ENCODE results near the gene GJE1.
"Not testable (repeated sequence)": the region's sequence is repeated elsewhere in the genome, so short reads cannot be mapped to it uniquely, and the experiment has no call there.

GJE1 gene, protein sequence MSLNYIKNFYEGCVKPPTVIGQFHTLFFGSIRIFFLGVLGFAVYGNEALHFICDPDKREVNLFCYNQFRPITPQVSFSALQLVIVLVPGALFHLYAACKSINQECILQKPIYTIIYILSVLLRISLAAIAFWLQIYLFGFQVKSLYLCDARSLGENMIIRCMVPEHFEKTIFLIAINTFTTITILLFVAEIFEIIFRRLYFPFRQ

DNA sequence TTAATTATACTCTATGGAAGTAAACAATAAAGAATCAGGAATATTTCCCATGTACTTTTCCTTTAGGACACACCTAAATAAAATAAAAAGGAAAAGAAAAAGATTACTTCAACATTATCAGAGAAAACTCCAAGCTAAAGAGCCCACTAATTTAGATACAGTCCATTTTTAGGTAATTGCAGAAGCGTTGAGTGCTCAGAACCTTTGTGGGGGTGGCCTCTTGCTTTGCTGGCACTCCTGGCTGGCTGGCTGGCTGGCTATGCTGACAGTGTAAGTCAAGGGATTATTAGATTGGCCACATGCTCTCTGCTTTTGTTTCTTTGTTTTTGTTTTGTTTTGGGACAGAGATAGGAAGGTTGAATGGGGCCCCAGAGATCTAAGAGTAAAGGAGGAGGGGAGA lies at the start of gene GJE1:
Gene GJE1 (plus strand): TSS at position 301 of the 400 bp plus-strand sequence. CDS start 234 bp downstream, outside the sequence.
- DNase-seq, result no peak
- intact Hi-C loops (cut with DNase I), result no loop called here

DNA sequence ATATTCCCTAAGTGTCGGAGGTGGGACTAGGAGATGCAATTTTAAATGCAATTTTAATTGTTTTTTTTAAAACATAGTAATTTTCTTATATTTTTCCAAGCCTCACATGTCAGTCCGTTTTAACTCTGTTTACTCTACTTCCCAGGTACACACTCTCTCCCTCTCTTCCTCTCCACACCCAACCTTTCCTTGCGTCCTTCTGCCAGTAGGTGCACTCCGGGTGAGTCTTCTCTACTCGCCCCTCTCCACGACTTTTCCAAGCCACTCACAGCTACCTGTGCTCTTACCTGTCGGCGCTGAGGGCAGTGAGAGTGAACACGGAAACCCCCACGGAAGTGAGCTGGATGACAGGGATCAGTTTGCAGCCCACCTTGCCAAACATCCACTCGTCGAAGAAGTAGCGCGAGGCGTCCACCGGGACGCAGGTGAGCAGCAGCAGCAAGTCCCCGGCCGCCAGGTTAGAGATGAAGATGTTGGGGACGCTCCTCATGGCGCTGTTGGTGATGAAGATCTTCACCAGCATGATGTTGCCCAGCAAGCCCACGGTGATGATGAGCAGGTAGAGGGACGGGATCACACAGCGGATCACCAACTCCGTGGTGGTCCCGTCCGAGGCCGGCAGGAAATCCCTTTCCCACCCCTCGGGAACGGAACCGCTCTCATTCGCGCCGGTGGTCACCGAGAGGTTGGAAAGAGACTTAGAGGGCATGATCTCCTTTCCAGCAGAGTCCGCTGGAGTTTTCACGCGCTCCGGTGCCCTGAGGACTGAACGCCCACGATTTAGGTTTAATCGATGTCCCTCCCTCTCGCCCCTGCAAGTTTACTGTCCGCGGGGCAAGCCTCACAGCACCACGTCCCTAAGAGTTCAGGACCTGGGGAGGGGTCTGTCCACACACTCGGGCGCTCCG lies 44.5 kb upstream of the GJE1 start:
- intact Hi-C loops (cut with DNase I), result no loop called here
- DNase-seq, result peak in 4 of 10 donors; percentile 24 to 62 (median 53)

DNA sequence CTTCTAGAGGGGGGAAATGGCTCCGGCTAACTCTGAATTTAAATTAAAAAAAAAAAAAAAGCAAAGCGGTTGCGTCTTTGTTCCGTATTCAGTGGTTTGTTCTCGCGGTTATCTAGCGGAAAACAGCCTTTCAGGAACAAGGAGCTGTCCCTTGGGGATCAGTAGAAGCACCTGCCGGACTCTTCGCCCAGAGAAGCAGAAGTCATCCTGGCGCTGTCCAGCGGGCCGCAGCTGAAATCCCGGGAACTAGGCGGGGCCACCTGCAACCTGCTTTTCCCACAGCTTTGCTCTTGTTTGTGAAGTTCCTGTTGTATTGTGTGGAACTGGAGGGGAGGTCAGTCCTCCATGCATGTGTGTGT lies 43.9 kb upstream of the GJE1 start:
- intact Hi-C loops (cut with DNase I), result no loop called here

DNA sequence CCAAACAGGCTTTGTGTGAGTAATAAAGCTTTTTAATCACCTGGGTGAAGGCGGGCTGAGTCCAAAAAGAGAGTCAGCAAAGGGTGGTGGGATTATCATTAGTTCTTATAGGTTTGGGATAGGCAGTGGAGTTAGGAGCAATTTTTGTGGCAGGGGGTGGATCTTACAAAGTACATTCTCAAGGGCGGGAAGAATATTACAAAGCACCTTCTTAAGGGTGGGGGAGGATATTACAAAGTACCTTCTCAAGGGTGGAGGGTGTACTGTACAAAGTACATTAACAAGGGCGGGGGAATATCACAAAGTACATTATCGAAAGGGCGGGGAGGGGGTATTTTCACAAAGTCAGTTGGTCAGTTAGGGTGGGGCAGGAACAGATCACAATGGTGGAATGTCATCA lies 27.9 kb upstream of the GJE1 start:
- intact Hi-C loops (cut with DNase I); DNase-seq: not testable (repeated sequence)

More for the DNA sequence above, 43.9 kb upstream of the GJE1 start:
- peak in 2 of 10 donors; percentile 35 to 69 for DNase-seq

DNA sequence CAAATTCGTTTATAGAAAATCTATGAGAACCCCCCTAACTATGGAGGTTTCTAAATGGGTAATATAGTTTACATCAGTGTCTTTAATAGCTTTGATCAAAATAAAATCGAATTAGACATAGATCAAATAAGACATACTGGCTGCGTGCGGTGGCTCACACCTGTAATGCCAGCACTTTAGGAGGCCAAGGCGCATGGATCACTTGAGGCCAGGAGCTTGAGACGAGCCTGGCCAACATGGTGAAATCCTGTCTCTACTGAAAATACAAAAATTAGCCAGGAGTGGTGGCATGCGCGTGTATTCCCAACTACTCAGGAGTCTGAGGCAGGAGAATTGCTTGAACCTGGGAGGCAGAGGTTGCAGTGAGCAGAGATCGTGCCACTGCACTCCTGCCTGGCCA lies 21.9 kb upstream of the GJE1 start:
- DNase-seq, result peak in 2 of 10 donors; percentile 27 to 79
- intact Hi-C loops (cut with DNase I), result loop anchor here (5.0 kb wide), 1 partner anchor 119 kb away; no protein-coding TSS in a partner anchor

DNA sequence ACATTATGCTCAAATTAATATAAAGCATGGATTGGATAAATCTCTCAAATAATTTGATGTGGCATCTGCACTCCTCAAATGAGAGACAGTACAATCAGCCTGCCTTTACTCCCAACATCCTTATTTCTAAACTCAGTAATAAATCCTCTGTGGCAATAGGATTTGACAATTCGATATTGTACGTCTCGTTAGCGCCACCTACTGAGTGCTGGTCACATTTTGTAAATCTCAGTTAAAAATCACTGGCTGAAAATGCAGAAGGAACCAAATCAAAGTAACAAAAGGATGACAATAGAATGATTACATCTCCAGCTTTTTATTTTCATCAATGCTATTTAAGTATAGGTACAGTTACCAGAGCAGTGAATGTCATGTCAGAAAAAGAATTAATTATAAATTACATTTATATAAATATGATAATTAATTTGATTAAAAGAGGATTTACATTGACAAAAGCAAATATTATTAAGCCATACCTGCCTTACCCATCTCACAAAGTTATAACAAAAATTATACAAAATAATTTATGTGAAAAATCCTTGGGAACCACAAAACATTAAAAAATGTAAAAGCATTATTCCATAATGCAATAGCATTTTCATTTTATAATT lies 20.2 kb upstream of the GJE1 start:
- peak in 8 of 10 donors; percentile 42 to 85 (median 71) for DNase-seq
- intact Hi-C loops (cut with DNase I), result loop anchor here (2.0 to 5.0 kb wide), 2 partner anchors 120 to 434 kb away; no protein-coding TSS in a partner anchor

DNA sequence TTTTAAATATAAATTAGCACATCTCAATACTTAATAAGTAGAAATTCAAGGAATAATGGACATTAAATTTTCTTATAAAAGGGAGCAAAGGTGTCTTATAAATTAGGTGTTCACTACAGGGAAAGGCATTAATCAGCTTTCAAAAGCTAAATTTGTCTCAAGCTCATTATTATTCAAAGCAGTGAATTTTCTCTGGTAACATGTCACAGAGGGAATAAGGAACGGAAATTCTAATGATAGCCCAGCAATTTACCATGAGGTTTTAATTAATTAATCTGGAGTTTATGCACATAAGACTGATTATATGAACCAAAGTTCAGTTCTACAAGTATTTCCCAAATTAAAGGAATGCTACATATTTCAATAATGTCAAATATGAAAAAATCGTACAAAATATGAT lies 15.4 kb upstream of the GJE1 start:
- intact Hi-C loops (cut with DNase I), result no loop called here
- no peak for DNase-seq

DNA sequence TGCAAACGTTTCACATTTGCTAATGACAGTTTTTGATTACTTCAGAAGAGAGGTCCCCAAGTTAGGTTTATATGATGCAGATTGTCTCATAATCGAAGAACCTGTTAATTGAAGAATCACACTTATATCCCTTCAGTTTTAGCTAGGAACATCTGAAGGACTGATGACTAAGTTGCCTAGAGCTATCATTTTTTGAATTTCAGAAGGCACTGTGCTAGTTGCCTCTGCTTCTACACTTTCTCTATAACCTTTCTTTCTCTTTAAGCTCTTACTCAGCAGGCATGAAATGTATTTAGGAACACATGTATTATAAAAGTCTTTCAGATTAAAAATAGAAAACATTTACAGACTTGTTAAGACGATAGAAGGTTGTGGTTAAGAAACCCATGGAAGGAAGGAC lies 14.4 kb upstream of the GJE1 start:
- no peak for DNase-seq
- intact Hi-C loops (cut with DNase I), result no loop called here

DNA sequence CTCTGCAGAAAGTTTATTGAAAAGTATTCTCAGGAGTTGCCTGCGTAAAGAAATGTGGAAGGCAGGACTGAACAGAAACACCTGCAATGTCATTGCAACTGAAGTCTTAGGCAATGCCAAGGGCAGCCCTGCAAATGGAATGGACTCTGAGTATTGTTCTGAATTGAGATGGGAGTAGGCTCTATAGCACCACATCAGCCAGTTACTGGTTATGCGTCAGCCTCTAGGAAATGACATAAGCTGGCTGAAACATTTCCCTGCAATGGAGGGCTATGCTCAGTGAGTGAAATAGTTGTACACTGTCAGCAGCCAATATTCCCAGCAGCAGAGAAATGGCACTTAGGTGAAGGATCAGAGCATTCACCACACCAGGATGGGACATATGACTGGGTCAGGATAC lies 13.8 kb upstream of the GJE1 start:
- intact Hi-C loops (cut with DNase I), result no loop called here
- DNase-seq, result no peak

DNA sequence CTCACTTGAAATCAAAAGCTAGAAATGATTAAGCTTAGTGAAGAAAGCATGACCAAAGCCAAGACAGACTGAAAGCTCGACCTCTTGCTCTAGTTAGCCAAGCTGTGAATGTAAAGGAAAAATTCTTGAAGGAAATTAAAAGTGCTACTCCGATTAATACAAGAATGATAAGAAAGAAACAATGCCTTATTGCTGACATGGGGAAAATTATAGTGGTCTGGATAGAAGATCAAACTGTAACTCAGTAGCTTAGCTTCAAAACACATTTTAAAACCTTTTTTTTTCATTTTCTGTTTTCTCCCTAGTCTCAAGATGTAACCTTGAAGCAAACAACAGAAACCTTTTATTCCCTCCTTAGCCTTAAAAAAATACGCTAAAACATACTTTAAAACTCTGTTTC lies 11.4 kb upstream of the GJE1 start:
- intact Hi-C loops (cut with DNase I), result no loop called here
- no peak for DNase-seq

DNA sequence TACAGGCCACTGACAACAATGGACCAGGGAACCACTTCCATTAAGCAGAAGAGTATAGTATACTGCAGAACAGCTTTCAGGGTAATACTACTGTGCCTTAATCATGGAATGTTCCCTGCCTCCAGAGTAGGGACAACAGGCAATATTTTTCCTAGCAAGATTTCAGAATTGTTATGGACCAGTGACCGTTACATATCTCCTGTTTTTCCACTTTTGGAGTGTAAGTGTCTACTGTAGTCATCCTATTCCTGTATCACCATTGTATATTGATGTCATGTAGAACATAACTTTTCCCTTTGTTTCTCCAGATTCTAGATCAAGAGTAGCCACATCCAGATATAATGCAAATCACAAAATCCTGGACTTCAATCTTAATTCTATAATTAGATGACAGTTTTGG lies 1.9 kb upstream of the GJE1 start:
- no peak for DNase-seq
- intact Hi-C loops (cut with DNase I), result no loop called here

DNA sequence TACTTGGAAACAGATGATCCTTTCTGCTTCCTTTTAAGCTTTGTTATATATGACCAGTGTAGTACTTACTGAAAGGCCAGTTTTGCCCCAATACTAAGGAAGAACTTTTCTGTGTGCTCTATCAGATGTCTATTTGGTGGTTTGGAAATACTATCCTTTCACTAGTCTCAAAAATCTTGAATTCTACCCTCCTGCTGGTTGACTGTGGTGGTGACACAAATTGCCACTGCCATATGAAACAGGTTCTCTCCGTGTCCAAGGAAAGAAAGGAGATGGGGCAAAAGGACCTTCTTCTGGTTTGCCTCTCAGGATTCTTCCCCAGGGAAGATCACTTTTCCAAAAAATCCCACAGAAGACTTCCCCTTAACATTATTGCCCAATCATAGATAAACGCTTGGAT lies 6.2 kb downstream of the GJE1 start:
- no peak for DNase-seq
- intact Hi-C loops (cut with DNase I), result no loop called here

DNA sequence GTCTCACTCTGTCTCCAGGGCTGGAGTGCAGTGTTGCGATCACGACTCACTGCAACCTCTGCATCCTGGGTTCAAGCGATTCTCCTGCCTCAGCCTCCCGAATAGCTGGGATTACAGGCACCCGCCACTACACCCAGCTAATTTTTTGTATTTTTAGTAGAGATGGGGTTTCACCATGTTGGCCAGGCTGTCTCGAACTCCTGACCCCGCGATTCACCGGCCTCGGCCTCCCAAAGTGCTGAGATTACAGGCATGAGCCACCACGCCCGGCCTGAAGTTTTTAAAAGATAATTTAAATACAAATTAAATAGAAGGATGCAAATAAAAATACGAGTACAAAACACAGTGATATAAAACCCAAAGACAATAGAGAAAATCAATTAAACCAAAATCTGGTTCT lies 8.8 kb downstream of the GJE1 start:
- intact Hi-C loops (cut with DNase I), result not testable (repeated sequence)
- DNase-seq, result peak in 3 of 10 donors; percentile 48 to 59 (median 55)

DNA sequence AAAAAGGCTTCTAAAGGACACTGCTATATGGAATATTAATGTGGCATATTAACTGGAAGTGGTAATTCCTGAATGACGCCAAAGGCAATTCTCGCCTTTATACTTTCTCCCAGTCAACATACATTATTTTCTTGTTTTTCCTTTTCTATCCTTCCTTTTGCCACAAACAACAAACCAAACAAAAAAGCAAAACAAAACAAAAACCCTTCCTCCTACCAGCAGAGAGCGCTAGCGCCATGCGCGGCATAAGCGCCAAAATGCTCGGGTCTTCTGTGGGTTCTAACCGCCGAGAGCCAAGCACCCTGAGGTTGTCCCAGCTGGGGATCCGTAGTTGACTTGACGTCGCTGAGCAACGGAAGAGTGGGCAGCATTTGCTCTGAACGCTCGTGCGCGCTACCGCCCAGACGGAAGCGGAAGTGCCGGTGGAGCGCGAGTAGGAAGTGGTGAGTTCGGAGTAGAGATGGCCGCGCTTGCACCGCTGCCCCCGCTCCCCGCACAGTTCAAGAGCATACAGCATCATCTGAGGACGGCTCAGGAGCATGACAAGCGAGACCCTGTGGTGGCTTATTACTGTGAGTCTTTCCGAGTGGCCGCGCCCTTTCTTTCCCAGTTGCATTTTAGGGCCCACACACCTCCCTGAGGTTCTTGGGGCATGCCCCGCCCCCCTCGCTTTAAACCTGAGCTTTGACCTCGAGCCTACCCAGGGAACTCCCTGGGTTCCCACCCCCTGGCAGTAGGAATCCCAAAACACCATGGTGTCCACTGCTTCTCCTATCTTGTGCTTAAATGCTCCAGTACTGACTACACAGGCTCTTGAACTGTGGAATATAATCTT lies 14.3 kb downstream of the GJE1 start, which contains the start of the genes NMBR and VTA1:
Gene NMBR (minus strand): TSS at position 295 of the 835 bp plus-strand sequence. CDS start 58,464 bp downstream, outside the sequence.
Gene VTA1 (plus strand): TSS at position 436 of the 835 bp plus-strand sequence. CDS start 25 bp downstream, at position 461.
- intact Hi-C loops (cut with DNase I), result loop anchor here (2.0 to 5.0 kb wide), 2 partner anchors 60 to 242 kb away; no protein-coding TSS in a partner anchor
- peak; percentile 95 to 100 (median 98) for DNase-seq

DNA sequence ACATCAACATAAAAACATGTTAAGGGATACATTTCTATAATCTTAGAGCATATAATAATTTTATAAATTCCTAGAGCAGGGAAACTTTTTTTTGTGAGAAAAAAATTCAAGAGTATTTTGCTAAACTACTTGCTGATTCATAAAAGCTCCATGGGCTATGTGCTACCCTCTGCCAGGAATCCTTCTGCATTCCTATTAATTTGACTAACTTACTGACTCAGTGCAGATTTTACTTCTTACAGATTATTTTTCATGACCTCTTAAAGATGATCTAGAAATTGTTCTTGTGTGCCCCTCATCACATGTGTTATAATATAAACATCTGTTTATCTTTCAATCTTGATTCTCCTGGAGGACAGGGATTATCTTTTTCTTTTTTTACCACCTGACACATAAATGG lies 20.0 kb downstream of the GJE1 start:
- intact Hi-C loops (cut with DNase I), result no loop called here
- no peak for DNase-seq

DNA sequence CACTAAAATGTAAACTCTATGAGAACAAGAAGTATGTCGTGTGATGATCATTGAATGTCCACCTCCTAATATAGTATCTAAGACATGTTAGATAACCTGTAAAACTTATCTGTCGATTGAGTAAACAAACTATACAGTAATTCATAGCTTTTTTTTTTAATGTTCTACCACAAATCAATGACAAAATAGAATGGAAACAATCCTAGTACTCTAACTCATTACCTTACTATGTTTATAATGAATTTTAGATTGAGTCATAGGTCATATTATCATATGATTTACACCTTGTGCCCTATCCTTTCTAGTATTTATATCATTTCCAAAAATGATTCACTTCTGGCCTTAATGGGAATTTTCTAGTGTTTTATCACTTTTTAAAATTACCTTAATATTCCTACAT lies 20.5 kb downstream of the GJE1 start:
- DNase-seq, result no peak
- intact Hi-C loops (cut with DNase I), result no loop called here

DNA sequence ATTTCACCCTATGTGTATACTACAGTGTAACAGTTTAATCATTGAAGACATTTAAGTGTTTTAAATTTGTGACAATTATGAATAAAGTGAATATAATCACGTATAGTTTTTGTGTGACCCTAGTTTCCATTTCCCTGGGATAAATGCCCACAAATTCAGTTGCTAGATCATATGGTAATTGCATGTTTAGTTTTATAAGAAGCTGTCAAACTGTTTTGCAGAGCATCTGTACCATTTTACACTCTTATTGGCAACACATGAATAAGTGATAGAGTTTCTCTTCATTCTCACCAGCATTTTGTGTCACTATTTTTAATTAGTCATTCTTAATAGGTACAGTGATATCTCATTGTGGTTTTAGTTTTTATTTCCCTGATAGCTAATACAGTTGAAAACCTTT lies 21.6 kb downstream of the GJE1 start:
- intact Hi-C loops (cut with DNase I), result no loop called here
- no peak for DNase-seq

DNA sequence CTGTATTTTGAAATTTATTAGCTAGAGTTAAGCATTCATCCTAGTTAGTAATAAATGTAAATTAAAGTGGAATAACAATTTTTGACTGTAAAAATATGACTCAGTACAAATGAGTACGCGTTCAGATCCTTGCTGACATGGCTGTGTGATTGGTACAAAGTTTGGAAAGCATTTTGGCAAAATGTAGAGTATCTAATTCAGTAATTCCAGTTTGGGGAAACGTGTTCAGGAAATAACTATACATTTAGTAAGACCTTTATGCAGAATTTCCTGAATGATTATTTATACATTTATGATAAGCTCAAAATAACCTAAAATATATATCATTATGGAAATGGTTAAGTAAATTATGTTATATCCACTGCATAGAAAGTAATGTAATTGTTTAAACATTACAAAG lies 22.4 kb downstream of the GJE1 start:
- no peak for DNase-seq
- intact Hi-C loops (cut with DNase I), result no loop called here

DNA sequence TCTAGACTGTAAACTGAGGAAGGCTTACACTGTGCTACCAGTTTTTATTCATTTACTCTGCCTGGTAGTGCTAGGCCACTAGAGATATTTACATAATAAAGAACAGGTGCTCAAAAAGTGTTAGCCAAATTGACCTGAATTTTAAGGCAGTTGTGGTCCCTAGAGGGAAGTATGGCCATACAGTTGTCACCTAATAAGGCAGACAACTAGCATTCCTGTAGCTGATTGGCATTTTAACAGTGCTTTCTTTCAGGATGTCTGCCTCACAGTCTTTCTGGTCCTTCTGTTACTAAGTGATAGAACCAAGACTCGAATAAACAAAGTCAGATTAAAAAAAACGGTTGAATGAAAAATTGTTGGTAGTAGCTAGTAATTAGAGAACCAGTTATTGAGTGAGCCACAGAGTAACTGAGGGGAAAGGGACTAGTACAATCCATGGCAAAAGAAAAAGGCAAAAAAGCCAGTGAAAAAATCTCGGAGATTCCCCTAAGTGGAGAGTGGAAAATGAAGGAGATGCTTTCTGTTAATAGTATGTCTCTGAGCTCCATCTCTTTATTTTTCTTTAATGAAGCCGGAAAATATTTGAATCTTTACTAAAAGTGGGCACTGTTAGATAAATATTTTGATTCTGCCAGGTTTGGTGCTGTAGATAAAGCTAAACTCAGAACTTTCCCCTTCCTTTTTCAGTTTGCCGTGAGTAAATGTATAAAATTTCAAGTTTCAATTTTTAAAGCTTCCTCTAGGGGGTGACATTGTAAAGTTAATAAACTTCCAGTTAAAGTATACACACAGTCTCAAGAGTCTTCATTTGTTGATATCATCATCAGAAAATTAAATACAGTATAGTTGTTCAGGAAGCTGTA lies 23.4 kb downstream of the GJE1 start:
- no peak for DNase-seq
- intact Hi-C loops (cut with DNase I), result no loop called here

All from posterior cingulate gyrus (tissue), 11 donors.